GM06990 (cell line): Measurements from ENCODE around the gene ABLIM1.
A peak's percentile ranks its signal among the peaks of the same experiment; 100 is the strongest.

Experiments used
- DNase-seq: peaks from one replicate; pipeline ENCODE4 v3.0.0-alpha.2; 2011; ENCODE audit not compliant: insufficient read length; ENCODE audit errors: extremely low read depth
- H3K27me3 ChIP-seq: replicated peaks from 2 replicates; pipeline ENCODE4 v1.6.0; 2011; ENCODE audit warnings: low read length; ENCODE audit not compliant: control insufficient read depth, insufficient read depth
- H3K36me3 ChIP-seq: 2 replicates; pipeline ENCODE4 v1.5.1; 2011; ENCODE audit warnings: low read length; ENCODE audit not compliant: control insufficient read depth, insufficient read depth
- H3K4me3 ChIP-seq: replicated peaks from 2 replicates; pipeline ENCODE4 v1.5.1; 2011; ENCODE audit warnings: low read depth, mild to moderate bottlenecking, control low read depth, low read length
- TF ChIP-seq, protein P1 (sequence below): IDR thresholded peaks from 2 replicates; pipeline ENCODE4 v1.5.1; 2011; ENCODE audit warnings: low read length, control low read depth, mild to moderate bottlenecking, inconsistent platforms; ENCODE audit not compliant: insufficient read depth, poor library complexity, severe bottlenecking

The ABLIM1 gene

DNA sequence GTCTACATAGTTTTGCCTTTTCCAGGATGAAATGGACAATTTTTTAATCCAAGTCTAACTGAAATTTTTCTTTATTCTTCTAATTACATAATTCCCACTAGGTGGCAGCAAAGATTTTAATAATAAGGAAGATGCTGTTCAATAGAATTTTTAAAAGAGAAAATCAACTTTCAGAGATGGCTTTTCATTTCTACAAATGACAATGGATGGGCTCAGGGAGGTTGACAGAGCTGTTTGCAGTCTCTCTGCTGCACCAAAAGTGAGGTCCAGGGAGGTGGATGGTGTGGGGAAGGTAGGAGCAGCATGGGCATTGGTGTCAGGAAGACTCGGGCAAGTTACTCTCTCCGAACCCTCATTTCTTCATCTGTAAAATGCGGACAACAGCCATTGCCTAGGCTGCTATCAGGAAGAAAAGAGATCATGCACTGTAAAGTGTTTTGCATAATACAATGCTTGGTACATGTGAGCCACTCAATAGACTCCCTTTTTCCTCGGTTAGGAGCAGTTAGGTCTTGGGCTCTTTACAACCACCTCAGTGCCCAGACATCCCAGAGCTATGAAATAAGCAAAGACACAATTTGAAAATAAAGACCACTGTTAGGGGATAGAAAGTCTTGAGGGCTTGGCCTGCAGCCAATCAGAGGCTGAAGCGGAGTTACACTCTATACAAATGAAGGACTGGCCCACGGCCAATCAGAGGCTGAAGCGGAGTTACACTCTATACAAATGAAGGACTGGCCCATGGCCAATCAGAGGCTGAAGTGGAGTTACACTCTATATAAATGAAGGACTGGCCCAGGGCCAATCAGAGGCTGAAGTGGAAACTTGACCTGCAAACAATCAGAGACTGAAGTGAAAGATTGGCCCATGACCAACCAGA lies 107.1 kb downstream of the ABLIM1 start:
- no peaks in the 10 kb centered on the region for H3K36me3 ChIP-seq
- DNase-seq: no peak
- H3K4me3 ChIP-seq: no peak overlapping the region
- no peaks in the 10 kb centered on the region; the same call in 1 of the 2 replicates for H3K27me3 ChIP-seq
- TF ChIP-seq, protein P1, sequence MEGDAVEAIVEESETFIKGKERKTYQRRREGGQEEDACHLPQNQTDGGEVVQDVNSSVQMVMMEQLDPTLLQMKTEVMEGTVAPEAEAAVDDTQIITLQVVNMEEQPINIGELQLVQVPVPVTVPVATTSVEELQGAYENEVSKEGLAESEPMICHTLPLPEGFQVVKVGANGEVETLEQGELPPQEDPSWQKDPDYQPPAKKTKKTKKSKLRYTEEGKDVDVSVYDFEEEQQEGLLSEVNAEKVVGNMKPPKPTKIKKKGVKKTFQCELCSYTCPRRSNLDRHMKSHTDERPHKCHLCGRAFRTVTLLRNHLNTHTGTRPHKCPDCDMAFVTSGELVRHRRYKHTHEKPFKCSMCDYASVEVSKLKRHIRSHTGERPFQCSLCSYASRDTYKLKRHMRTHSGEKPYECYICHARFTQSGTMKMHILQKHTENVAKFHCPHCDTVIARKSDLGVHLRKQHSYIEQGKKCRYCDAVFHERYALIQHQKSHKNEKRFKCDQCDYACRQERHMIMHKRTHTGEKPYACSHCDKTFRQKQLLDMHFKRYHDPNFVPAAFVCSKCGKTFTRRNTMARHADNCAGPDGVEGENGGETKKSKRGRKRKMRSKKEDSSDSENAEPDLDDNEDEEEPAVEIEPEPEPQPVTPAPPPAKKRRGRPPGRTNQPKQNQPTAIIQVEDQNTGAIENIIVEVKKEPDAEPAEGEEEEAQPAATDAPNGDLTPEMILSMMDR: peak; percentile 22

DNA sequence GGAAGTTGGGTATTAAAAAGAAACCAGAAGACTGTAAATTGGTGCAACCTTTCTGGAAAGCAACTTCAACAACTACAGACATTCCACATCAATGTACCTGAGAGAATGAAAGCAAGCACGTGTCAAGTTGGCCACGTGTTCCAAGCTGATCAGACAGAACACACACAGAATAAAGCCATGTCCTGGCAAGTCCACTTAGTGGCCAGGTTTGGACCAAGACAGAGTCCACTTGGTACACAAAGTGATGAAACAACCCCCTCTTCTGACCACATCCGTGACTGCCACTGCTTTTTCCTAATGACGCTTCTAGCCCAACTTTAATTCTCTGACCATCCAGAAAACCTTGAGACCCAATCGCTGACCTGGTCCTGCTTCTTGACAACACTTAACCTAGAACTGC lies 109.4 kb downstream of the ABLIM1 start:
- TF ChIP-seq, protein P1: peak; percentile 40
- no peaks in the 10 kb centered on the region for H3K36me3 ChIP-seq
- no peak for DNase-seq
- H3K4me3 ChIP-seq: no peak overlapping the region
- no peaks in the 10 kb centered on the region; the same call in 1 of the 2 replicates for H3K27me3 ChIP-seq

DNA sequence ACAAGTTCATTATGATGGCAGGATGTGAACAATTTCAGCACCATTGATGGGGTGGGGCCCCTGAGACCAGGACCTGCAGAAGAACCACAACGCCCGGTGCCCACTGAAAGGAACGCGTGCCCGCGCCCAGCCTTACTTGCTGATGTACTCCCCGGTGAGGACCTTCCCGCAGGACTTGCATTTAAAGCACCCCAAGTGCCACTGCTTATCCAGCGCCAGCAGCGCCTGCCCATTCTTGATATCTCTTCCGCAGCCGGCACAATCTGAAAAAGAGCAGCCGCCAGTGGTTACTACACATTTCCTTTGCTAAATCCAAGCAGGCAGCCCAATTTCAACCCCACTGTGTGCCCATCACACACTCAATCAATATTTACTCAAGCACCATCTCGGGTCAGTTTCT lies 110.6 kb downstream of the ABLIM1 start:
- TF ChIP-seq, protein P1: no peak
- H3K27me3 ChIP-seq: no peaks in the 10 kb centered on the region
- no peaks in the 10 kb centered on the region for H3K36me3 ChIP-seq
- DNase-seq: no peak
- H3K4me3 ChIP-seq: no peak overlapping the region

DNA sequence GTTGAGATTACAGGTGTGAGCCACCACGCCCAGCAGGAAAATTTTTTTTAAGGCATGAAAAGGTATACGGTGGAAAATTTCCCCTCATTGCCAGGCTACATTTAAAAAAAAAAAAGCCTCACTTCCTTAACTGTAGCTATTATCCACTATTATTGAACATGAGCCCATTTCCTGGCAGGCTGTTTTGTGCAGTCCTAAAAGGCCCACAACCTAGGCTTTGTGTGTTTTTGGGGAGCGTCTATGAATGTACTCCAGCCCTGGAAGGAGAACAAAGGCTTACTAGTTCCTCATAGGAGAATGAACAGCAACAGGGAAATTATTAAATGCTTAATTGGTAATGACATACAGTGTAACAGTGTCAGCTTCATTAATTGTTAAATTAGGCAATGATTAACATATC lies 111.0 kb downstream of the ABLIM1 start:
- Histone ChIP-seq H3K27me3 (no peaks in the 10 kb centered on the region), H3K36me3 (no peaks in the 10 kb centered on the region), H3K4me3 (no peak overlapping the region)
- TF ChIP-seq, protein P1: no peak
- no peak for DNase-seq

GRCh38 chr10:114545819-114546218 lies 112.3 kb downstream of the ABLIM1 start:
- TF ChIP-seq, protein P1: no peak
- H3K27me3 ChIP-seq: no peaks in the 10 kb centered on the region

More at GRCh38 chr10:114545819-114546218, 112.3 kb downstream of the ABLIM1 start:
- no peak overlapping the region for H3K4me3 ChIP-seq
- no peaks in the 10 kb centered on the region for H3K36me3 ChIP-seq
- no peak for DNase-seq
